Measurements from ENCODE around the gene NDUFAF4. TPM values are rescaled to one million over a fixed set of nuclear protein-coding genes. Genes with fewer than 3 reads are reported as not detected.

Gene NDUFAF4
- total and polyA plus RNA-seq, 2 of the 13 experiments (the other 11 are each of a cell fraction or from before 2014, with no cell fraction given), result 41.3 to 59.7 TPM

- TF ChIP-seq ZNF280D (CRISPR knock-in tag; IDR thresholded peaks at IDR 0.05) (no peak), THAP9 (CRISPR knock-in tag; IDR thresholded peaks at IDR 0.05; ENCODE audit: borderline replicate concordance) (peak; percentile 69; the same call in 1 of the 2 replicates), TFAP4 (IDR thresholded peaks at IDR 0.05; ENCODE audit: borderline replicate concordance, low read depth) (0 out of 2 replicates have a peak, but pooled peaks have one; percentile 6), ZNF713 (CRISPR knock-in tag; IDR thresholded peaks at IDR 0.05) (no peak), ZNF597 (CRISPR knock-in tag; IDR thresholded peaks at IDR 0.05) (no peak), ZNF776 (CRISPR knock-in tag; IDR thresholded peaks at IDR 0.05) (no peak), HNRNPK (IDR thresholded peaks at IDR 0.05; ENCODE audit: low read depth, low read length, poor library complexity, severe bottlenecking) (no peak), SKI (IDR thresholded peaks at IDR 0.05; ENCODE audit: partially characterized antibody) (peak; percentile 43), TBX2 (CRISPR knock-in tag; IDR thresholded peaks at IDR 0.05; ENCODE audit: borderline replicate concordance) (peak; percentile 72), ZNF460 (CRISPR knock-in tag; IDR thresholded peaks at IDR 0.05; ENCODE audit: borderline replicate concordance) (no peak), ZNF225 (CRISPR knock-in tag; IDR thresholded peaks at IDR 0.05) (peak; percentile 48; the same call in 1 of the 2 replicates), SIX4 (CRISPR knock-in tag; IDR thresholded peaks at IDR 0.05) (no peak), HIVEP1 (CRISPR knock-in tag; IDR thresholded peaks at IDR 0.05) (peak; percentile 78), ZNF891 (CRISPR knock-in tag; IDR thresholded peaks at IDR 0.05) (peak; percentile 24; the same call in 1 of the 2 replicates), MIXL1 (CRISPR knock-in tag; IDR thresholded peaks at IDR 0.05) (peak; percentile 41; the same call in 1 of the 2 replicates)
- TF ChIP-seq, protein P1, sequence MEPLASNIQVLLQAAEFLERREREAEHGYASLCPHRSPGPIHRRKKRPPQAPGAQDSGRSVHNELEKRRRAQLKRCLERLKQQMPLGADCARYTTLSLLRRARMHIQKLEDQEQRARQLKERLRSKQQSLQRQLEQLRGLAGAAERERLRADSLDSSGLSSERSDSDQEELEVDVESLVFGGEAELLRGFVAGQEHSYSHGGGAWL (CRISPR knock-in tag; IDR thresholded peaks at IDR 0.05), result peak; percentile 56; the same call in 1 of the 2 replicates
- TF ChIP-seq, protein P2, sequence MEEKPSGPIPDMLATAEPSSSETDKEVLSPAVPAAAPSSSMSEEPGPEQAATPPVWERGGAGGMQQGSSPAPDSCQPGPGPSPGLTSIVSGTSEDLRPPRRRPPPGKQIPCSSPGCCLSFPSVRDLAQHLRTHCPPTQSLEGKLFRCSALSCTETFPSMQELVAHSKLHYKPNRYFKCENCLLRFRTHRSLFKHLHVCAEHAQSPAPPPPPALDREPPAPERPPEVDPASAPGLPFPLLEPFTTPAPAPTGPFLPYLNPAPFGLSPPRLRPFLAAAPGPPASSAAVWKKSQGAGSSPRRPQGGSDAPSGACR (CRISPR knock-in tag; IDR thresholded peaks at IDR 0.05), result peak; percentile 90
- TF ChIP-seq, protein P3, sequence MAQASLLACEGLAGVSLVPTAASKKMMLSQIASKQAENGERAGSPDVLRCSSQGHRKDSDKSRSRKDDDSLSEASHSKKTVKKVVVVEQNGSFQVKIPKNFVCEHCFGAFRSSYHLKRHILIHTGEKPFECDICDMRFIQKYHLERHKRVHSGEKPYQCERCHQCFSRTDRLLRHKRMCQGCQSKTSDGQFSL (CRISPR knock-in tag; IDR thresholded peaks at IDR 0.05), result no peak
Measured at GRCh38 chr6:96897396-96898240, at the start of gene NDUFAF4 (continued).

Data from HepG2 (cell line).